GM12878 (cell line): Measurements from ENCODE around the gene SLC47A2. TPM values are rescaled to one million over a fixed set of nuclear protein-coding genes. Genes with fewer than 3 reads are reported as not detected.

ENCODE experiments used
- ATAC-seq: fragments of 200-7000 bp; cut with Tn5 transposase; 3 replicates; pipeline ENCODE4 v1.9.1; 2020; ENCODE audit warnings: mild to moderate bottlenecking, moderate library complexity
- BruUV-seq: library from RNA; stranded (reverse); fragments of 400-500 nt; replicated peaks from 2 replicates; lab custom pipeline; 2021; lab: Mats Ljungman, UMichigan
- CTCF ChIA-PET: fragments of 300-600 bp; sonication (Branson Sonifier 250); formaldehyde crosslinking; extraction: SDS; loops from one replicate; lab custom pipeline; 2021; ENCODE audit warnings: inconsistent platforms; lab: Yijun Ruan, JAX
- POLR2A ChIA-PET: fragments of 350-600 bp; formaldehyde crosslinking; extraction: SDS; loops from one replicate; lab custom pipeline; 2021; ENCODE audit warnings: inconsistent platforms; lab: Charles Lee
- RAD21 ChIA-PET: fragments of 300-600 bp; sonication (Branson Sonifier 250); formaldehyde crosslinking; loops from one replicate; lab custom pipeline; 2023; ENCODE audit warnings: antibody characterized with exemption; ENCODE audit not compliant: unreplicated experiment; lab: Charles Lee
- SMC1A ChIA-PET: fragments of 300-600 bp; sonication (Branson Sonifier 250); formaldehyde crosslinking; loops from one replicate; lab custom pipeline; 2023; ENCODE audit not compliant: unreplicated experiment, uncharacterized antibody; lab: Charles Lee
- DNase-seq: peaks from one replicate; pipeline ENCODE4 v3.0.0-alpha.2; 2011; ENCODE audit warnings: low read depth, low spot score
- FAIRE-seq: peaks from 3 replicates; lab custom pipeline; 2011; peaks lifted over from hg19 to GRCh38; lab: Jason Lieb, UNC
- H2AFZ ChIP-seq: 2 replicates; pipeline ENCODE4 v1.6.0; 2011; ENCODE audit warnings: low read depth, low read length, control low read depth; ENCODE audit not compliant: control insufficient read depth
- H3K27ac ChIP-seq: 2 replicates; pipeline ENCODE4 v1.5.1; 2011; ENCODE audit warnings: control low read depth; ENCODE audit not compliant: control insufficient read depth, insufficient read depth
- H3K27me3 ChIP-seq, 2 experiments: replicated peaks in 1 of 2; 2 replicates each; pipeline versions ENCODE4 v1.6.0 to v1.6.1; 2011; ENCODE audit warnings: low read length in 1 of 2; ENCODE audit not compliant: control insufficient read depth in 2 of 2, insufficient read depth in 2 of 2
- H3K36me3 ChIP-seq, 2 experiments: 2 replicates each; pipeline ENCODE4 v1.5.1; 2011; ENCODE audit warnings: low read length in 1 of 2; ENCODE audit not compliant: control insufficient read depth in 2 of 2, insufficient read depth in 2 of 2
- H3K4me1 ChIP-seq: 2 replicates; pipeline ENCODE4 v1.6.1; 2011; ENCODE audit warnings: mild to moderate bottlenecking, low read length, moderate library complexity, mixed read lengths; ENCODE audit not compliant: control insufficient read depth, insufficient read depth
- H3K4me2 ChIP-seq: 2 replicates; pipeline ENCODE4 v1.6.0; 2011; ENCODE audit warnings: control low read depth; ENCODE audit not compliant: control insufficient read depth, insufficient read depth
- H3K4me3 ChIP-seq: fragments of 200-600 bp; sonication (generic); 2 replicates; pipeline ENCODE4 v1.5.1; 2016
- H3K79me2 ChIP-seq: 2 replicates; pipeline ENCODE4 v1.6.0; 2011; ENCODE audit warnings: low read length; ENCODE audit not compliant: control insufficient read depth, insufficient read depth
- H3K9ac ChIP-seq: 2 replicates; pipeline ENCODE4 v1.8.0; 2011; ENCODE audit warnings: low read length, control low read depth, mixed read lengths; ENCODE audit not compliant: control insufficient read depth, insufficient read depth
- H3K9me3 ChIP-seq: replicated peaks from 3 replicates; pipeline ENCODE4 v1.5.1; 2011; ENCODE audit warnings: mild to moderate bottlenecking, low read length; ENCODE audit not compliant: control insufficient read depth, insufficient read depth
- H4K20me1 ChIP-seq: 2 replicates; pipeline ENCODE4 v1.6.0; 2011; ENCODE audit not compliant: control insufficient read depth, insufficient read depth
- CEBPZ ChIP-seq: fragments of 150-350 bp; IDR thresholded peaks from 2 replicates; pipeline ENCODE4 v1.6.1; 2016; ENCODE audit warnings: low read depth, low read length
- CHD2 ChIP-seq: IDR thresholded peaks from 2 replicates; pipeline ENCODE4 v1.6.1; 2011; ENCODE audit warnings: low read depth, low read length, improper control_type of control experiment, borderline replicate concordance
- IRF4 ChIP-seq: IDR thresholded peaks from 2 replicates; pipeline ENCODE4 v1.6.1; 2011; ENCODE audit warnings: low read depth, low read length
- MTA3 ChIP-seq: IDR thresholded peaks from 2 replicates; pipeline ENCODE4 v1.6.1; 2012; ENCODE audit warnings: low read length, inconsistent platforms, borderline replicate concordance
- NBN ChIP-seq: fragments of 450-650 bp; IDR thresholded peaks from 2 replicates; pipeline ENCODE4 v1.6.1; 2016
- NFIC ChIP-seq: IDR thresholded peaks from 2 replicates; pipeline ENCODE4 v1.6.1; 2012; ENCODE audit warnings: low read depth, mild to moderate bottlenecking, inconsistent platforms, low read length, moderate library complexity
- NKRF ChIP-seq: fragments of 450-650 bp; conservative IDR thresholded peaks from 2 replicates; pipeline ENCODE4 v1.6.1; 2017; ENCODE audit warnings: mild to moderate bottlenecking, moderate library complexity
- PAX5 ChIP-seq: IDR thresholded peaks from 2 replicates; pipeline ENCODE4 v1.6.1; 2011; ENCODE audit warnings: low read depth, low read length, borderline replicate concordance
- PBX3 ChIP-seq: IDR thresholded peaks from 2 replicates; pipeline ENCODE4 v1.6.1; 2011; ENCODE audit warnings: mild to moderate bottlenecking, low read depth, low read length, moderate library complexity; ENCODE audit not compliant: insufficient replicate concordance
- POLR2A ChIP-seq: IDR thresholded peaks from 2 replicates; pipeline ENCODE4 v1.6.1; 2011; ENCODE audit warnings: low read depth, mild to moderate bottlenecking, low read length
- POLR2AphosphoS5 ChIP-seq: IDR thresholded peaks from 2 replicates; pipeline ENCODE4 v1.6.1; 2011; ENCODE audit warnings: mild to moderate bottlenecking, low read length, inconsistent platforms
- RAD21 ChIP-seq: IDR thresholded peaks from 2 replicates; pipeline ENCODE4 v1.6.1; 2011; ENCODE audit warnings: mild to moderate bottlenecking, low read depth, low read length, moderate library complexity; ENCODE audit not compliant: insufficient read depth
- RUNX3 ChIP-seq: IDR thresholded peaks from 2 replicates; pipeline ENCODE4 v1.6.1; 2012; ENCODE audit warnings: low read length, inconsistent platforms
- SREBF1 ChIP-seq: IDR thresholded peaks from 2 replicates; pipeline ENCODE4 v1.6.1; 2012; ENCODE audit warnings: mild to moderate bottlenecking, low read length
- ZBED1 ChIP-seq: IDR thresholded peaks from 2 replicates; pipeline ENCODE4 v1.6.1; 2016; ENCODE audit warnings: borderline replicate concordance
- ZNF24 ChIP-seq: fragments of 450-650 bp; IDR thresholded peaks from 2 replicates; pipeline ENCODE4 v1.6.1; 2017; ENCODE audit warnings: antibody characterized with exemption, mild to moderate bottlenecking
- WGBS: methylation state at CpG from one replicate; pipeline ENCODE4 v1.1.6; 2016; ENCODE audit warnings: low lambda C conversion rate; ENCODE audit not compliant: insufficient replicate concordance, insufficient coverage; ENCODE audit errors: missing lambda C conversion rate; 5-methylcytosine and 5-hydroxymethylcytosine counted together
- in situ Hi-C: fragments of 300-500 bp; cut with MboI; formaldehyde crosslinking; loops from 9 replicates; pipeline ENCODE4 v1.14.3; 2018; ENCODE audit warnings: mixed read lengths
- intact Hi-C: fragments of 100-400 bp; cut with micrococcal nuclease; formaldehyde crosslinking; loops from one replicate; pipeline ENCODE4 v1.14.2; 2022; ENCODE audit not compliant: unreplicated experiment
- polyA plus RNA-seq, 11 experiments: library from polyadenylated mRNA; depleted of rRNA in 4 of 11; unstranded in 6 of 11; stranded (reverse) in 5 of 11; fragments of >200 nt; fragmentation: Nextera tagmentation in 4 of 11; fragmentation: Illumina TruSeq in 1 of 11; extraction: Ambion mirVana in 4 of 11; extraction: Trizol in 1 of 11; gene quantifications; 1 replicate in 1 of 11; 2 replicates in 10 of 11; pipeline versions ENCODE4 v1.2.1 to v1.2.3, GENCODE V29; 2011 to 2016; ENCODE audit warnings: inconsistent platforms in 2 of 11, missing spikeins in 2 of 11, low read depth in 1 of 11
- total RNA-seq, 4 experiments: library from RNA; depleted of rRNA in 3 of 4; stranded (reverse); fragments of >200 nt in 3 of 4; fragmentation: Illumina TruSeq in 1 of 4; extraction: Trizol in 1 of 4; gene quantifications; 2 replicates each; pipeline versions ENCODE4 v1.2.1 to v1.2.3, GENCODE V29; 2013 to 2021

The SLC47A2 gene
- total and polyA plus RNA-seq, 10 of the 15 experiments (the other 5 are each of a cell fraction or from before 2014, with no cell fraction given), result not detected

- 86% methylated on average over 20 of the region's 28 CpGs for WGBS
- in situ Hi-C loops, result no loop called here
- DNase-seq (no peak), ATAC-seq (no peak), FAIRE-seq (no peak)
- Histone ChIP-seq H3K9me3 (no peaks in the 10 kb centered on the region), H2AFZ (no peak overlapping the region), H3K4me2 (no peak overlapping the region), H3K36me3 (no peaks in the 10 kb centered on the region), H3K9ac (no peak overlapping the region), H3K27me3 (peaks cover 0 to 2% of the 10 kb centered on the region in 2 experiments; a peak in 1 of 4 replicates), H3K79me2 (no peaks in the 10 kb centered on the region), H4K20me1 (no peaks in the 10 kb centered on the region), H3K4me3 (no peak overlapping the region), H3K4me1 (no peaks in the 10 kb centered on the region), H3K27ac (no peak overlapping the region)
- TF ChIP-seq SREBF1 (no peak), MTA3 (no peak), RUNX3 (no peak), NFIC (no peak), POLR2AphosphoS5 (no peak), ZBED1 (no peak), NBN (no peak), NKRF (no peak), RAD21 (no peak), PAX5 (no peak), CHD2 (no peak), CEBPZ (no peak), IRF4 (no peak), POLR2A (no peak), PBX3 (no peak), ZNF24 (no peak)
- ChIA-PET SMC1A (no interaction called here), CTCF (no interaction called here), RAD21 (no interaction called here), POLR2A (no interaction called here)
- intact Hi-C loops, result no loop called here
- no TSS peak for BruUV-seq
Observed at GRCh38 chr17:19713901-19714361, 2.5 kb downstream of the SLC47A2 start.
